HCT116 (cell line): ENCODE results near the gene MORC1. TPM values are rescaled to one million over a fixed set of nuclear protein-coding genes. Genes with fewer than 3 reads are reported as not detected.
A peak's percentile ranks its signal among the peaks of the same experiment; 100 is the strongest.

Experiments
- ATAC-seq: fragments of 200-7000 bp; cut with Tn5 transposase; 2 replicates; pipeline ENCODE4 v1.9.1; 2020; ENCODE audit warnings: mild to moderate bottlenecking, moderate library complexity
- BruUV-seq: library from RNA; stranded (reverse); fragments of 400-500 nt; replicated peaks from 2 replicates; lab custom pipeline; 2021; lab: Mats Ljungman, UMichigan
- CTCF ChIA-PET: fragments of 300-600 bp; sonication (Branson Sonifier 250); formaldehyde crosslinking; loops from one replicate; lab custom pipeline; 2021; ENCODE audit warnings: antibody characterized with exemption; lab: Charles Lee
- POLR2A ChIA-PET: fragments of 300-600, 350-600 bp; sonication (Branson Sonifier 250); formaldehyde crosslinking; loops from one replicate; lab custom pipeline; 2021; ENCODE audit warnings: antibody characterized with exemption; lab: Charles Lee
- RAD21 ChIA-PET, 2 experiments: fragments of 300-600 bp; sonication (Branson Sonifier 250); formaldehyde crosslinking; loops; one replicate each; lab custom pipeline; 2023; ENCODE audit warnings: low total read pairs in 2 of 2; ENCODE audit not compliant: uncharacterized antibody in 2 of 2, unreplicated experiment in 2 of 2, low non-redundant PET in 1 of 2; lab: Charles Lee
- DNase-seq: peaks from one replicate; pipeline ENCODE4 v3.0.0-alpha.2; 2010; ENCODE audit warnings: low read depth, low spot score
- H2AFZ ChIP-seq: fragments of 200-600 bp; shearing (Covaris generic), sonication (generic); 2 replicates; pipeline ENCODE4 v1.6.1; 2017; ENCODE audit warnings: low read depth, mixed run types, mixed read lengths, antibody characterized with exemption, low read length; ENCODE audit not compliant: poor library complexity, severe bottlenecking
- H3K27ac ChIP-seq: 2 replicates; pipeline ENCODE4 v1.5.1; 2012; ENCODE audit warnings: low read depth, low read length
- H3K27me3 ChIP-seq: fragments of 200-600 bp; sonication (generic); 2 replicates; pipeline ENCODE4 v1.6.1; 2016; ENCODE audit warnings: mixed run types, low read length, mixed read lengths; ENCODE audit not compliant: insufficient read depth
- H3K36me3 ChIP-seq, 2 experiments: fragments of 200-500 bp in 1 of 2; fragments of 200-600 bp in 1 of 2; sonication (Bioruptor generic) in 1 of 2; sonication (generic) in 1 of 2; 2 replicates each; pipeline versions ENCODE4 v1.5.1 to v1.6.1; 2014 to 2016; ENCODE audit warnings: low read length in 2 of 2, inconsistent platforms in 1 of 2, mixed read lengths in 1 of 2, mixed run types in 1 of 2; ENCODE audit not compliant: insufficient read depth in 2 of 2, control insufficient read depth in 1 of 2
- H3K4me1 ChIP-seq, 2 experiments: fragments of 200-600 bp in 1 of 2; sonication (generic) in 1 of 2; 2 replicates each; pipeline versions ENCODE4 v1.5.1 to v1.6.1; 2012 to 2017; ENCODE audit warnings: low read length in 2 of 2, inconsistent platforms in 1 of 2, mild to moderate bottlenecking in 1 of 2, mixed read lengths in 1 of 2, mixed run types in 1 of 2, moderate library complexity in 1 of 2; ENCODE audit not compliant: insufficient read depth in 2 of 2, control insufficient read depth in 1 of 2
- H3K4me2 ChIP-seq: fragments of 200-600 bp; sonication (generic); 2 replicates; pipeline ENCODE4 v1.6.1; 2017; ENCODE audit warnings: mixed run types, low read length, mixed read lengths
- H3K4me3 ChIP-seq, 2 experiments: fragments of 200-600 bp in 1 of 2; sonication (generic) in 1 of 2; replicated peaks in 1 of 2; 2 replicates each; pipeline ENCODE4 v1.5.1; 2011 to 2016; ENCODE audit warnings: low read length in 2 of 2, control low read depth in 1 of 2, low read depth in 1 of 2, mild to moderate bottlenecking in 1 of 2, mixed read lengths in 1 of 2, mixed run types in 1 of 2
- H3K79me2 ChIP-seq: fragments of 200-600 bp; sonication (generic); 2 replicates; pipeline ENCODE4 v1.6.1; 2017; ENCODE audit warnings: mild to moderate bottlenecking, mixed run types, low read length, moderate library complexity, mixed read lengths; ENCODE audit not compliant: insufficient read depth
- H3K9ac ChIP-seq: fragments of 200-600 bp; sonication (generic); 2 replicates; pipeline ENCODE4 v1.6.1; 2016; ENCODE audit warnings: low read length, mixed read lengths
- H3K9me2 ChIP-seq: fragments of 200-600 bp; sonication (generic), shearing (Covaris generic); 2 replicates; pipeline ENCODE4 v1.6.1; 2017; ENCODE audit warnings: mixed run types, mild to moderate bottlenecking, moderate library complexity; ENCODE audit not compliant: insufficient read depth
- H3K9me3 ChIP-seq, 2 experiments: fragments of 200-500 bp in 1 of 2; fragments of 200-600 bp in 1 of 2; sonication (Bioruptor generic) in 1 of 2; sonication (generic) in 1 of 2; 2 replicates each; pipeline ENCODE4 v1.6.1; 2014 to 2017; ENCODE audit warnings: low read length in 2 of 2, mixed read lengths in 2 of 2, inconsistent platforms in 1 of 2, low read depth in 1 of 2, mild to moderate bottlenecking in 1 of 2, mixed run types in 1 of 2, moderate library complexity in 1 of 2; ENCODE audit not compliant: control insufficient read depth in 1 of 2, insufficient read depth in 1 of 2
- H4K20me1 ChIP-seq: fragments of 200-600 bp; sonication (generic), shearing (Covaris generic); 2 replicates; pipeline ENCODE4 v1.6.1; 2017; ENCODE audit warnings: mixed run types, mild to moderate bottlenecking, moderate library complexity; ENCODE audit not compliant: insufficient read depth
- EZH2 ChIP-seq: fragments of 200-600 bp; sonication (generic); IDR thresholded peaks from 2 replicates; pipeline ENCODE4 v1.6.1; 2017; ENCODE audit warnings: antibody characterized with exemption, mixed run types
- FOSL1 ChIP-seq: IDR thresholded peaks from 2 replicates; pipeline ENCODE4 v1.6.1; 2012; ENCODE audit warnings: low read depth
- JUND ChIP-seq: IDR thresholded peaks from 2 replicates; pipeline ENCODE4 v1.6.1; 2012
- SIN3A ChIP-seq: IDR thresholded peaks from 2 replicates; pipeline ENCODE4 v1.6.1; 2012; ENCODE audit warnings: low read depth
- SRF ChIP-seq: IDR thresholded peaks from 2 replicates; pipeline ENCODE4 v1.6.1; 2012; ENCODE audit warnings: low read depth
- TCF7L2 ChIP-seq: IDR thresholded peaks from 2 replicates; pipeline ENCODE4 v1.7.0; 2011; ENCODE audit warnings: borderline replicate concordance, inconsistent platforms; ENCODE audit not compliant: insufficient read depth, insufficient read length; ENCODE audit errors: extremely low read depth
- intact Hi-C: fragments of 100-400 bp; cut with micrococcal nuclease; formaldehyde crosslinking; loops from 2 replicates; pipeline ENCODE4 v1.10.0; 2022
- total RNA-seq: library from RNA; stranded (reverse); gene quantifications from one replicate; pipeline ENCODE4 v1.2.1, GENCODE V29; 2021; ENCODE audit not compliant: unreplicated experiment
- TF ChIP-seq, protein P1 (sequence below): IDR thresholded peaks from 2 replicates; pipeline ENCODE4 v1.6.1; 2012; ENCODE audit warnings: low read depth
- TF ChIP-seq, protein P2 (sequence below): IDR thresholded peaks from 2 replicates; pipeline ENCODE4 v1.6.1; 2011; ENCODE audit warnings: mild to moderate bottlenecking, low read length, moderate library complexity; ENCODE audit not compliant: insufficient replicate concordance; ENCODE audit errors: extremely low read depth

The MORC1 gene
- total RNA-seq, 1 experiment from 2014 or later, result not detected

DNA sequence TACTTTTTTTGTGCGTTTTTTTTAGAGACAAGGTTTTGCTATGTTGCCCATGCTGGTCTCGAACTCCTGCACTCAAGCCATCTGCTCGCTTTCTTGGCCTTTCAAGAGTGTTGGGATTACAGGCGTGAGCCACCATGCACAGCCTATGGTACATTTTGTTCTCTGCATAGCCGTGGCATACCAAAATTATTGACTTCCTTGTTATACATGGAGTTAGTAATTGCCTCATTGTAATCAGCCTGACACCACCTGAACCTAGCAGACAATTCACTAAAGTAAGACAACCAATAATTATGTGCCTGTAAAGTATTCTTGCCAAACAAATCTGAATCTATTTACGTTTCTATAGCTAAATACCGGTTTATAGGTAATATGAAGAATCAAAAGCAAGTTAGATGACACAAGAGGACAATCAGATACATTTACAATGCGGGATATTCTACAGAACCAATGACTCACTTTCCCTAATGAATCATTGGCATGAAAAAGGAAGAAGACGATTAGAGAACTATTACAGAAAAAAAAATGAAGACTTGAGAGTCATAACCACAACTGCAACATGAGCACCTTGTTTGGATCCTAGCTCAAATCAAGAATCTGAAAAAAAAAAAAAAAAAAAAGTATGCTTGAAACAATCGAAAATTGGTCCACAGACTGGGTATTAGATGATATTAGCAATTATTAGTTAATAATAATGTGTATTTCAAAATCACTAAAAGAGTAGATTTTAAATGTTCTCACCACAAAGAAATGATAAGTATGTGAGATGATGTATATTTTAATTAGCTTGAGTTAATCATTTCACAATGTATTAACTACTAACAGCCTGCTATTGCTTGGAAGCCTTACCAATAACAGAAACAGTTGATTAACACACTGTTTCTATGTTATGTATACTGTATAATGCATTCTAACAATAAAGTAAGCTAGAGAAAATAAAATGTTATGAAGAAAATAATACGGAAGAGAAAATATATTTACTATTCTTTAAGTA lies 171.3 kb downstream of the MORC1 start:
- POLR2A ChIA-PET, result no interaction called here
- ATAC-seq, result no peak
- Histone ChIP-seq H3K9me3 (no peaks in the 10 kb centered on the region), H4K20me1 (no peaks in the 10 kb centered on the region), H3K27me3 (no peaks in the 10 kb centered on the region), H3K9me2 (no peaks in the 10 kb centered on the region), H2AFZ (peak overlapping the region; percentile 56), H3K27ac (no peak overlapping the region), H3K4me1 (peaks cover 0 to 11% of the 10 kb centered on the region in 2 experiments; a peak in 2 of 4 replicates), H3K9ac (no peak overlapping the region), H3K4me2 (peak overlapping the region; percentile 20; the same call in 1 of the 2 replicates), H3K79me2 (no peaks in the 10 kb centered on the region), H3K36me3 (no peaks in the 10 kb centered on the region), H3K4me3 (no peak overlapping the region)
- peak; percentile 15 for DNase-seq
- TF ChIP-seq SRF (no peak), FOSL1 (peak; percentile 55), JUND (peak; percentile 41; the same call in 1 of the 2 replicates)
- CTCF ChIA-PET, result no interaction called here
- RAD21 ChIA-PET, result no interaction called here
- intact Hi-C loops, result no loop called here
- no TSS peak for BruUV-seq

DNA sequence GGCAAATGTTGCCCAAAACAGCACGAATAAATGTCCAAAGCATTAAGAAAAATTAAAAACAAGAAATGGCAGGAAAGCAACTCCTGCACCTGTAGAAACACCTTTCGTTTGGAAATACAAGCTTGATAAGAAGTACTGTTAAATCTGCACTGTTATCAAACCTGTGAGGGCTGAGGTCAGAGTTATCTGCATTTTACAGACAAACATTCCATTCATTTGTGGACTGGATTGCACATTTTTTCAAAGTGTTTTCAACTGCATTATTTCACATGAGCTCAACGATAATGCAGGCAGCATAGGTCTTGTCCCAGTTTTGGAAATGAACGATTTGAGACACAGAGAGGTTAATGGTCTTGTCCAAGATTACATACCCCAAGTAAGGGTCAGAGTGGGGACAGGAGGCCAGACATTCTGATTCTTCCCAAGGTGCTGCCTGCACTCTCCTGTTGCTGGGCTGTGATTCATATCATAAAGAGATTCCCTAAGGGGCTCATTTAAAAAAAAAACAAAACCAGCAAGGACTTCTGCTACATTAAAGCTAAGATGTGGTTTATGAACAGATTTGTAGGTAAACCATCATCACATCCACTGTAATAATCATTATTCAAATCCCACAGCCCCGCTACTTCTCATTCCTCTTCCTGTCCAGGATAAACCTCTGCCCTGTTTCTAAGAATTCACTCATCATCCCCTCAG lies 177.2 kb downstream of the MORC1 start:
- Histone ChIP-seq H3K4me2 (no peak overlapping the region), H3K27ac (no peak overlapping the region), H3K36me3 (no peaks in the 10 kb centered on the region), H3K9me2 (no peaks in the 10 kb centered on the region), H3K4me1 (no peaks in the 10 kb centered on the region), H4K20me1 (no peaks in the 10 kb centered on the region), H3K4me3 (no peak overlapping the region), H3K79me2 (no peaks in the 10 kb centered on the region), H3K27me3 (no peaks in the 10 kb centered on the region), H2AFZ (no peak overlapping the region), H3K9ac (no peak overlapping the region), H3K9me3 (no peaks in the 10 kb centered on the region)
- intact Hi-C loops, result no loop called here
- no peak for DNase-seq
- RAD21 ChIA-PET, result no interaction called here
- CTCF ChIA-PET, result no interaction called here
- POLR2A ChIA-PET, result no interaction called here
- BruUV-seq, result no TSS peak
- ATAC-seq, result no peak
- TF ChIP-seq SIN3A, result no peak
- TF ChIP-seq, protein P1, sequence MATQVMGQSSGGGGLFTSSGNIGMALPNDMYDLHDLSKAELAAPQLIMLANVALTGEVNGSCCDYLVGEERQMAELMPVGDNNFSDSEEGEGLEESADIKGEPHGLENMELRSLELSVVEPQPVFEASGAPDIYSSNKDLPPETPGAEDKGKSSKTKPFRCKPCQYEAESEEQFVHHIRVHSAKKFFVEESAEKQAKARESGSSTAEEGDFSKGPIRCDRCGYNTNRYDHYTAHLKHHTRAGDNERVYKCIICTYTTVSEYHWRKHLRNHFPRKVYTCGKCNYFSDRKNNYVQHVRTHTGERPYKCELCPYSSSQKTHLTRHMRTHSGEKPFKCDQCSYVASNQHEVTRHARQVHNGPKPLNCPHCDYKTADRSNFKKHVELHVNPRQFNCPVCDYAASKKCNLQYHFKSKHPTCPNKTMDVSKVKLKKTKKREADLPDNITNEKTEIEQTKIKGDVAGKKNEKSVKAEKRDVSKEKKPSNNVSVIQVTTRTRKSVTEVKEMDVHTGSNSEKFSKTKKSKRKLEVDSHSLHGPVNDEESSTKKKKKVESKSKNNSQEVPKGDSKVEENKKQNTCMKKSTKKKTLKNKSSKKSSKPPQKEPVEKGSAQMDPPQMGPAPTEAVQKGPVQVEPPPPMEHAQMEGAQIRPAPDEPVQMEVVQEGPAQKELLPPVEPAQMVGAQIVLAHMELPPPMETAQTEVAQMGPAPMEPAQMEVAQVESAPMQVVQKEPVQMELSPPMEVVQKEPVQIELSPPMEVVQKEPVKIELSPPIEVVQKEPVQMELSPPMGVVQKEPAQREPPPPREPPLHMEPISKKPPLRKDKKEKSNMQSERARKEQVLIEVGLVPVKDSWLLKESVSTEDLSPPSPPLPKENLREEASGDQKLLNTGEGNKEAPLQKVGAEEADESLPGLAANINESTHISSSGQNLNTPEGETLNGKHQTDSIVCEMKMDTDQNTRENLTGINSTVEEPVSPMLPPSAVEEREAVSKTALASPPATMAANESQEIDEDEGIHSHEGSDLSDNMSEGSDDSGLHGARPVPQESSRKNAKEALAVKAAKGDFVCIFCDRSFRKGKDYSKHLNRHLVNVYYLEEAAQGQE, result no peak
- TF ChIP-seq EZH2, result no peak
- no peak for TF ChIP-seq FOSL1
- no peak for TF ChIP-seq TCF7L2
- TF ChIP-seq, protein P2, sequence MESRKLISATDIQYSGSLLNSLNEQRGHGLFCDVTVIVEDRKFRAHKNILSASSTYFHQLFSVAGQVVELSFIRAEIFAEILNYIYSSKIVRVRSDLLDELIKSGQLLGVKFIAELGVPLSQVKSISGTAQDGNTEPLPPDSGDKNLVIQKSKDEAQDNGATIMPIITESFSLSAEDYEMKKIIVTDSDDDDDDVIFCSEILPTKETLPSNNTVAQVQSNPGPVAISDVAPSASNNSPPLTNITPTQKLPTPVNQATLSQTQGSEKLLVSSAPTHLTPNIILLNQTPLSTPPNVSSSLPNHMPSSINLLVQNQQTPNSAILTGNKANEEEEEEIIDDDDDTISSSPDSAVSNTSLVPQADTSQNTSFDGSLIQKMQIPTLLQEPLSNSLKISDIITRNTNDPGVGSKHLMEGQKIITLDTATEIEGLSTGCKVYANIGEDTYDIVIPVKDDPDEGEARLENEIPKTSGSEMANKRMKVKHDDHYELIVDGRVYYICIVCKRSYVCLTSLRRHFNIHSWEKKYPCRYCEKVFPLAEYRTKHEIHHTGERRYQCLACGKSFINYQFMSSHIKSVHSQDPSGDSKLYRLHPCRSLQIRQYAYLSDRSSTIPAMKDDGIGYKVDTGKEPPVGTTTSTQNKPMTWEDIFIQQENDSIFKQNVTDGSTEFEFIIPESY, result no peak
